GOT3 (cell line): ENCODE results near the gene CEP95.
"Not testable (repeated sequence)": the region's sequence is repeated elsewhere in the genome, so short reads cannot be mapped to it uniquely, and the experiment has no call there.

ENCODE experiments used
- DNase-seq: peaks from one replicate; lab custom pipeline; 2025; ENCODE audit warnings: mixed read lengths; lab: John Stamatoyannopoulos, UW

The CEP95 gene

DNA sequence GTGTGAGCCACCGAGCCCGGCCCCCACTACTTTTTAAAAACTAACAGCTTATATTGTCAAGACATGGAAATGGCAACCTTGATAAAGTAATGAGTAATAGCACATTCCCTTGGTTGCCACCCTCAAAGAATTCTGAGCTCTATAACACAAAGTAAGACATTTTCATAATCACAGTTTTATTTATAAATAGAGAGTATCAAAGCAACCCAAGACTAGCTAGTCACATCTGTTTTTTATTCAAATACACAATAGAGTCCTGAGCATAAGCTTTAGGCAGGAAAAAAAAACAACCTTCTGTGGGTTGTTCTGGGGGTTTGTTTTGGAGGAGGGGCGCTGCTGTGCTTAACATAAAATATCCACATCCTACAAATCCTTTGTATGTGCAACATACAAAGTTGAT, 68.7 kb downstream of the CEP95 start:
- DNase-seq: no peak

DNA sequence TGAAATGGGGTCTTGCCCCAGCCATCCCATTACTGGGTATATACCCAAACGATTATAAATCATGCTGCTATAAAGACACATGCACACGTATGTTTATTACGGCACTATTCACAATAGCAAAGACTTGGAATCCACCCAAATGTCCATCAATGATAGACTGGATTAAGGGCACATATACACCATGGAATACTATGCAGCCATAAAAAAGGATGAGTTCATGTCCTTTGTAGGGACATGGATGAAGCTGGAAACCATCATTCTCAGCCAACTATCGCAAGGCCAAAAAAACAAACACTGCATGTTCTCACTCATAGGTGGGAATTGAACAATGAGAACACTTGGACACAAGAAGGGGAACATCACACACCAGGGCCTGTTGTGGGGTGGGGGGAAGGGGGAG, 70.2 kb downstream of the CEP95 start:
- DNase-seq: not testable (repeated sequence)

DNA sequence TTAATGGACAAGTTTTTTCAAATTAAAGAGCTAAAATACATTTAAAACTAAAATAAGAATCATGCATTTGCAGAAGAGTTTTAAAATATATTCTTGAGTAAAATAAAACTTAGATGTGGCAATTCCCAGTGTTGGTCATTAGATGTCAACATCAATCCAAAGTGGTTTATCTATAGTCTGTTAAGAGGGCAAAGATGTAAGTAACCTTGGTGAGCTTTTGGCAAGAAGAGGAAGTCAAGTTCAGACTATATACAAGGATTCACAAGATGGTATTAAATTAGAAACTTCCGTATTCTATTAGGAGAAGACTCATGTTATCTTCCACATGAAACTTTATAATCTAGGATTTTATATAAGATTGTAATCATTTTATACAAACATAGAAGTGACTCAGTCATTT, 73.1 kb downstream of the CEP95 start:
- DNase-seq: no peak

DNA sequence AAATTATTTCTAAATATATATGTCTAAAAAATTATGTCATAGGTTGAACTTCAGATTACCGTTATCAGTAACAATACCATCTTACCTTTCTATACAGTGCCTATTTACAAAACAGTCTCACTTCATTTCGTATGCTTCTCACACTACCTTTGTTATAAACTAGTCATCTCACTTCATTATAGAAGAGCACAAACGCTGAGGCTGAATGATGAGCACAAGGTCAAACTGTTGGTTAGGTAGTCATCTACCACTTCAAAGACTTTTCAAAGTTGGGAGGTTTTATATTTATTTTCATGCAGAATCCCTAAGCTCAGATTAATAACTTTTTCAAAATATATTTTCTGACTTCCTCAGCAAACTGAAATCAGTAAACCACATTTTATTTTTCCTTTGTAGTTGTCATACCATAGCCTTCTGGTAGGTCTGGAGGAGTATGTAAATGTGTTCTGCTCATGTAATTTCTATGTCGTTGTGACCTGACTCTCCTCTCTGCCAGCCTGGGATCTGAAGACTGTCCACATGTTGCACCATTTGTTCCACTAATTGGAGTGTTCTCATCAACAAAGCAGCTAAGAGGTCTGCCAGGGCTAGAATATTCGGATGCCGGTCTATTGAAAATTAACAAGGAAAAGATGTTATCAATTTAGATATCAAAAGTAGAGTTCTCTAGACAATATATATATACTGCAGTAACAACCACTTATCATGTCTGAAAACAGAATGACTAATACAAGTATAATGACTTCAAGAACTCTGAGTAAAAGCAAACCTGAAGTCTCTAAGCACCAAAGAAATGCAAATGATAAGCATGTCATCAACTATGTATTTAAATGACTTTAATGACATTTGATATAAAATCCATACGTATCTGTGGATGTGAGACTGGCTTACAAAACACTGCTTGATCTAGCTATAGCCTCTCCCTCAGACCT, 73.9 kb downstream of the CEP95 start:
- no peak for DNase-seq

DNA sequence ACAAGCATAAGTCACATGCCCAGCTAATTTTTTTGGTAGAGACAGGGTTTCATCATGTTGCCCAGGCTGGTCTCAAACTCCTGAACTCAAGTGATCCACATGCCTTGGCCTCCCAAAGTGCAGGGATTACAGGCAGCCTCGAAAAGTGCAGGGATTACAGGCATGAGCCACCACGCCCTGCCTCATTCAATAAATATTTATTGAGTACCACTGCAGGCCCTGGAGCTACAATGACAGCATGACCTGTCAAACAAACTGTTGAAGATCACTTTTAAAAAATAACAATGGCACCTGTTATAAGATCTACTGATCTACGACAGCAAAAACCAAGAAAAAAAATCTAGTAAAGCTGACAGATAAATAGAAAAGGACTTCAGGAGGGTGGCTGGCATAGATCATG, 76.3 kb downstream of the CEP95 start:
- no peak for DNase-seq

DNA sequence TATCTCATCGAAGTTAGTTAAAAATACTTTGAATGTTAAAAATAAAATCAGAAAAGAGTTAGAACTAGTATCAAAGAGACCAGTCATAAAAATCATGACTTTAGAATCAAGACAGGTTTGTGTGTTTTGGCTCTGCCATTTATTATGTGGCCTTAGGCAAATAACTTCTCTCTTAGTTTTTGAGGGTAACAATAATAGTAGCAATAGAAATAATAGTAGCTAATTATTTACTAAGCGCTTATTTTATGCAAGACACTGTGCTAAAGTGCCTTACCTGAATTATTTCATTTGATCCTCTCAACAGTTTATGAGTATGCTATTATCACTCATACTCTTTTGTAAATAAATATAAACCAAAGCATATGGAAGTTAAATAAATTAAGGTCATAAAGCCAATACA, 78.4 kb downstream of the CEP95 start:
- no peak for DNase-seq
